ENCODE results near the gene TXNRD1. TPM values are rescaled to one million over a fixed set of nuclear protein-coding genes. Genes with fewer than 3 reads are reported as not detected.
A peak's percentile ranks its signal among the peaks of the same experiment; 100 is the strongest.

Gene TXNRD1
- total RNA-seq (100 to 1,000 TPM; 121 to 188 (median 143) TPM), polyA plus RNA-seq (10 to 100 TPM; 55.9 to 89.2 (median 64.0) TPM)

DNA sequence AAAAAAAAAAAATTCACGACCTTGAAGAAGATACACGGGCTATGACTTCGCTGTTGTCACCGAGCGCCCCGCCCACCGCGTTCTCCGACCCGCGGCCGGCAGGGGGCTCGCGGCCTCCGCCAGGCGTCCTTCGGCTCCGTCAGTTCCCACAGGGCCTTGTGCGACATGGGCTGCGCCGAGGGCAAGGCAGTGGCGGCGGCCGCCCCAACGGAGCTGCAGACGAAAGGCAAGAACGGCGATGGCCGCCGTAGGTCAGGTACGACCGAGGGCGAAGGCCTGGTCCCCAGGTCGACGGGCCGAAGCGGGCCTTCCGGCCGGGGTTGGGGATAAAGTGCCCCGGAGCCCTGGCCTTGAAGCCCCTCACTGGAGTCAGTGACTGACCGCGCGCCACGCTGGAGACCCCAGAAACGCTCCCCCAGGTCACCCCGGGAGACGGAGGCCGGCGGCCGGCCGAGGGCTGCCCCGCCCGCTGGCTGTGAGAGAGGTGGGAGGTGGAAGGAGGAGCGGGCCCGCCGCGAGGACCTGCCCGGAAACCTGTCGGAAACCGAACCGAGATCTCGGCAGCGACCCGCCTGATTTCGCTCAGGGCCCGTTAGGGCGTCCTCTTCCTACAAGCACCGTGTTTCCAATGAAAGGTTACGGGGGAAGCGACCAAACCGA, at the start of gene TXNRD1:
TSS of gene TXNRD1 (plus strand) at position 142 of the 660 bp plus-strand sequence. CDS start at position 166, 24 bp downstream.
- intact Hi-C loops (cut with DNase I) = loop anchor here (1.0 to 5.0 kb wide), 3 partner anchors 38 to 143 kb away; partner anchors contain the start of gene EID3
- 3 to 6% methylated on average over 71 of the region's 71 CpGs for WGBS, 2 donors

DNA sequence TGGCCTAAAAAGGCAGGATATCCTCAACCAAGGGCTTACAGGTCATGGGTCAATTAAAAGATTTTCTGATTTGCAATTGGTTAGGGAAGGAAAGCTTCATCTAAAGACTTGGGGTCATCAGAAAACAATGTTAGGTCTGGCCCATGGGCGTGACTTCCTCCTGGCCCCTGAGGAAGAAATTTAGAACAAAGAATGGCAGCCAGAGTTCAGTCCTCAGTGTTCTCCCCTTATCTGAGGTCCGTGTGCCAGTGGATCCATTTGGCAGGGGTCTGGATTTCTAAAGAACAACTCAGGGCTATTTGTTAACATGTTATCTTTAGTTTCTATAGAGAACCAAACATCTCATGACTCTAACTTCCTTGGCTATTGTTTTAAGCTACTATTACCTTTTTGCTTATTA, 49.8 kb upstream of the TXNRD1 start:
- TF ChIP-seq, protein P1, sequence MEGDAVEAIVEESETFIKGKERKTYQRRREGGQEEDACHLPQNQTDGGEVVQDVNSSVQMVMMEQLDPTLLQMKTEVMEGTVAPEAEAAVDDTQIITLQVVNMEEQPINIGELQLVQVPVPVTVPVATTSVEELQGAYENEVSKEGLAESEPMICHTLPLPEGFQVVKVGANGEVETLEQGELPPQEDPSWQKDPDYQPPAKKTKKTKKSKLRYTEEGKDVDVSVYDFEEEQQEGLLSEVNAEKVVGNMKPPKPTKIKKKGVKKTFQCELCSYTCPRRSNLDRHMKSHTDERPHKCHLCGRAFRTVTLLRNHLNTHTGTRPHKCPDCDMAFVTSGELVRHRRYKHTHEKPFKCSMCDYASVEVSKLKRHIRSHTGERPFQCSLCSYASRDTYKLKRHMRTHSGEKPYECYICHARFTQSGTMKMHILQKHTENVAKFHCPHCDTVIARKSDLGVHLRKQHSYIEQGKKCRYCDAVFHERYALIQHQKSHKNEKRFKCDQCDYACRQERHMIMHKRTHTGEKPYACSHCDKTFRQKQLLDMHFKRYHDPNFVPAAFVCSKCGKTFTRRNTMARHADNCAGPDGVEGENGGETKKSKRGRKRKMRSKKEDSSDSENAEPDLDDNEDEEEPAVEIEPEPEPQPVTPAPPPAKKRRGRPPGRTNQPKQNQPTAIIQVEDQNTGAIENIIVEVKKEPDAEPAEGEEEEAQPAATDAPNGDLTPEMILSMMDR (IDR thresholded peaks at IDR 0.05) = no peak
- TF ChIP-seq EP300 (IDR thresholded peaks at IDR 0.05) (no peak), POLR2A (IDR thresholded peaks at IDR 0.05) (no peak), POLR2AphosphoS5 (IDR thresholded peaks at IDR 0.05) (no peak)
- H3K9me3 ChIP-seq = no peaks in the 10 kb centered on the region
- 82 to 85% methylated on average over 2 of the region's 2 CpGs for WGBS, 2 donors

More for the DNA sequence above, at the start of gene TXNRD1:
- peak; percentile 65 to 90 (median 83) for TF ChIP-seq POLR2AphosphoS5 (IDR thresholded peaks at IDR 0.05)
- TF ChIP-seq EP300 (IDR thresholded peaks at IDR 0.05) = peak in 1 of 4 donors; percentile 18
- TF ChIP-seq POLR2A (IDR thresholded peaks at IDR 0.05) = peak in 1 of 2 donors; percentile 62
- TF ChIP-seq, protein P1 (IDR thresholded peaks at IDR 0.05) = peak; percentile 73 to 95 (median 88)
- peak within 1 kb of the TSS; percentile 84 to 89 (median 86) for H3K27ac ChIP-seq
- H3K9me3 ChIP-seq = no peaks in the 10 kb centered on the region
- H3K4me3 ChIP-seq = peak within 1 kb of the TSS; percentile 55 to 65 (median 64)
- DNase-seq = peak; percentile 92
- no peaks in the 10 kb centered on the region for H3K27me3 ChIP-seq
- no peaks in the 10 kb centered on the region for H3K36me3 ChIP-seq
- peaks cover 0 to 34% (median 29%) of the 10 kb centered on the region in 4 donors for H3K4me1 ChIP-seq

DNA sequence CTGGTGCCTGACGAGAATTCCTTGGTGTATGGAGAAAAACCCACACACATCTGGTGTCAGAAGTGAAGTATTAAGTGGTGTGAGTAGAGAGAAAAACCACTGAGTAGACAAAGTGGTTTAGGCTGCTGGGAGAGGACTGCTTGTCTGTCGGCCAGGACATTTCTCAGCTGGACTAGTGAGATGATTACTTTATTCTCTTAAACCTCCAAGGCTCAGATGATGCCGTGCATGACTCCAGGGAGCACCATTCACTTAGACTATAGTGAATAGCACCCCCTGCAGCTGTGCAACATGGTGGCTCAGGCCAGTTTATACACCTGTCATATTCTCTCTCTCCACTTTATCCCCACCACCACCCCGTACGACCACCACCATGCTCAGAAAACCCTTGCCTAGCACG, 49.1 kb upstream of the TXNRD1 start:
- H3K9me3 ChIP-seq = no peaks in the 10 kb centered on the region
- no peak overlapping the region for H3K4me3 ChIP-seq
- H3K36me3 ChIP-seq = no peaks in the 10 kb centered on the region
- no peak for DNase-seq
- H3K27ac ChIP-seq = no peak overlapping the region
- 80 to 86% methylated on average over 6 of the region's 6 CpGs for WGBS, 2 donors
- intact Hi-C loops (cut with DNase I) = no loop called here
- no peaks in the 10 kb centered on the region for H3K4me1 ChIP-seq
- TF ChIP-seq POLR2A (IDR thresholded peaks at IDR 0.05) (no peak), POLR2AphosphoS5 (IDR thresholded peaks at IDR 0.05) (no peak), EP300 (IDR thresholded peaks at IDR 0.05) (no peak)
- TF ChIP-seq, protein P1 (IDR thresholded peaks at IDR 0.05) = no peak
- no peaks in the 10 kb centered on the region for H3K27me3 ChIP-seq

More for the DNA sequence above, 49.8 kb upstream of the TXNRD1 start:
- intact Hi-C loops (cut with DNase I) = no loop called here
- Histone ChIP-seq H3K4me1 (no peaks in the 10 kb centered on the region), H3K27me3 (no peaks in the 10 kb centered on the region), H3K4me3 (no peak overlapping the region), H3K27ac (no peak overlapping the region), H3K36me3 (no peaks in the 10 kb centered on the region)
- no peak for DNase-seq

DNA sequence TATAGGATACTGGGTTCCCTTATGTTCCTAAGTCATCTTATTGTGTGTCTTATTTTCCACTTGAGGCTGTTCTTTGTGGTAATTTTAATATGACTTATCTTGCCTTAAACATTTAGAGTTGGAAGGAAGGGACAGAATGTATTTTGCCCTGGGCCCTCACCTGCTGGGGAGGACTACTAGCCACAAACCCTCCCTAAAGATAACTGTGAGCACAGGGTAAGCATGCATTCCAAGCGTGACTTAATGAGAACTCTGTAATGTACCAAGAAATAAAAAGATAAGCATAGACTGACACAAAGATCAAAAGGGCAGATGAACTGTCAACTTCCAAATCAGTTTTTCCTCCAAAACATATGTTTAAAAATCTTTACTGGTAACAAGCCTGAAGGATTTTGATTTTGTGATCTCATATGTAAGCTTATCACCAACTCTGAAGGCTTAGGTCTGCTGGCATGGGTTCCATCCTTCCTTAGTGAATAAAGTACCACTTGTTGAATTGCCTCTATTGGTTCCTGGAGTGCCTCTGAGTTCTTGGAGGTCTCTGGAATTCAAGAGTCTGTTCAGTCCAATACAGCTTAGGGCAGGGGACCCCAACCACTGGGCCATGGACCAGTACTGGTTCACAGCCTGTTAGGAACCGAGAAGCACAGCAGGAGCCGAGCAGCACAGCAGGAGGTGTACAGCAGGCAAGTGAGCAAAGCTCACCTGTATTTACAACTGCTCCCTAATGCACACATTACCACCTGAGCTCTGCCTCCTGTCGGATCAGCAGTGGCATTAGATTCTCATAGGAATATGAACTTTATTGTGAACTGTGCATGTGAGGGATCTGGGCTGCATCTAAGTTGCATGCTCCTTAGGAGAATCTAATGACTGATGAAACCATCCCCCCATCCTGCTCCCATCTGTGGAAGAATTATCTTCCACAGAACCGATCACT, 47.8 kb upstream of the TXNRD1 start:
- Histone ChIP-seq H3K9me3 (no peaks in the 10 kb centered on the region), H3K27me3 (no peaks in the 10 kb centered on the region), H3K36me3 (no peaks in the 10 kb centered on the region), H3K4me1 (no peaks in the 10 kb centered on the region), H3K4me3 (no peak overlapping the region), H3K27ac (no peak overlapping the region)
- 75 to 82% methylated on average over 5 of the region's 5 CpGs for WGBS, 2 donors
- DNase-seq = no peak
- no peak for TF ChIP-seq POLR2AphosphoS5 (IDR thresholded peaks at IDR 0.05)
- intact Hi-C loops (cut with DNase I) = no loop called here

DNA sequence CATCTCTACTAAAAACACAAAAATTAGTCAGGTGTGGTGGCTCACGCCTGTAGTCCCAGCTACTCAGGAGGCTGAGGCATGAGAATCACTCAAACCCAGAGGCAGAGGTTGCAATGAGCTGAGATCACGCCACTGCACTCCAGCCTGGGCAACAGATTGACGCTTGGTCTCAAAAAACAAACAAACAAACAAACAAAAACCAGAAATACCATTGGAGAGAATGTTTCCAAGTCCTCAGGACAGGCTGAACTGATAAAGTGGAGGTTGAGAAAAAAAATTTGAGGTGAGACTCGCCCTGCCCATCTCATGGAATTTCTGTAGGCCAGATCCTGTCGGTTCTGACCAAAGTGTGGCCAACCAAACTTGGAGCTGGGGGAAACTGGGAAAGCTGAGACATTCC, 47.0 kb upstream of the TXNRD1 start:
- Histone ChIP-seq H3K36me3 (no peaks in the 10 kb centered on the region), H3K4me1 (no peaks in the 10 kb centered on the region), H3K27ac (no peak overlapping the region), H3K9me3 (no peaks in the 10 kb centered on the region), H3K4me3 (no peak overlapping the region), H3K27me3 (no peaks in the 10 kb centered on the region)
- intact Hi-C loops (cut with DNase I) = no loop called here
- WGBS, 2 donors = 83 to 89% methylated on average over 5 of the region's 5 CpGs
- no peak for DNase-seq
- no peak for TF ChIP-seq POLR2A (IDR thresholded peaks at IDR 0.05)
- TF ChIP-seq EP300 (IDR thresholded peaks at IDR 0.05) = no peak
- TF ChIP-seq, protein P1 (IDR thresholded peaks at IDR 0.05) = no peak
- no peak for TF ChIP-seq POLR2AphosphoS5 (IDR thresholded peaks at IDR 0.05)
